ENCODE data around the gene PDGFRA.
"Not testable (repeated sequence)": the region's sequence is repeated elsewhere in the genome, so short reads cannot be mapped to it uniquely, and the experiment has no call there.

The PDGFRA gene

GRCh38 chr4:54315561-54316538, 86.8 kb downstream of the PDGFRA start:
- no peaks in the 10 kb centered on the region for H3K9me3 ChIP-seq (ENCODE audit: control insufficient read depth, insufficient read depth, low read length)
- no peaks in the 10 kb centered on the region for H3K4me1 ChIP-seq (ENCODE audit: control insufficient read depth, insufficient read depth, low read length)
- no peak overlapping the region for H3K4me3 ChIP-seq (ENCODE audit: low read depth, low read length)
- H3K9ac ChIP-seq (ENCODE audit: low read depth, low read length) = no peak overlapping the region
- H3K36me3 ChIP-seq (ENCODE audit: control insufficient read depth, insufficient read depth, low read length) = no peaks in the 10 kb centered on the region
- H3K27me3 ChIP-seq (ENCODE audit: control insufficient read depth, insufficient read depth, low read length) = no peaks in the 10 kb centered on the region

- no peak overlapping the region for H3K4me3 ChIP-seq (ENCODE audit: low read depth, low read length)
- no peaks in the 10 kb centered on the region for H3K36me3 ChIP-seq (ENCODE audit: control insufficient read depth, insufficient read depth, low read length)
- no peaks in the 10 kb centered on the region for H3K9me3 ChIP-seq (ENCODE audit: control insufficient read depth, insufficient read depth, low read length)
- H3K4me1 ChIP-seq (ENCODE audit: control insufficient read depth, insufficient read depth, low read length) = no peaks in the 10 kb centered on the region
- no peak overlapping the region for H3K9ac ChIP-seq (ENCODE audit: low read depth, low read length)
- H3K27me3 ChIP-seq (ENCODE audit: control insufficient read depth, insufficient read depth, low read length) = no peaks in the 10 kb centered on the region
Measured at GRCh38 chr4:54317690-54318089, 88.6 kb downstream of the PDGFRA start.

GRCh38 chr4:54318904-54319303, 89.8 kb downstream of the PDGFRA start:
- H3K9ac ChIP-seq (ENCODE audit: low read depth, low read length) = no peak overlapping the region
- no peaks in the 10 kb centered on the region for H3K9me3 ChIP-seq (ENCODE audit: control insufficient read depth, insufficient read depth, low read length)
- no peaks in the 10 kb centered on the region for H3K36me3 ChIP-seq (ENCODE audit: control insufficient read depth, insufficient read depth, low read length)
- H3K27me3 ChIP-seq (ENCODE audit: control insufficient read depth, insufficient read depth, low read length) = no peaks in the 10 kb centered on the region
- no peak overlapping the region for H3K4me3 ChIP-seq (ENCODE audit: low read depth, low read length)
- H3K4me1 ChIP-seq (ENCODE audit: control insufficient read depth, insufficient read depth, low read length) = no peaks in the 10 kb centered on the region

GRCh38 chr4:54320826-54321685, 92.0 kb downstream of the PDGFRA start:
- no peaks in the 10 kb centered on the region for H3K9me3 ChIP-seq (ENCODE audit: control insufficient read depth, insufficient read depth, low read length)
- no peaks in the 10 kb centered on the region for H3K27me3 ChIP-seq (ENCODE audit: control insufficient read depth, insufficient read depth, low read length)
- no peak overlapping the region for H3K4me3 ChIP-seq (ENCODE audit: low read depth, low read length)
- H3K4me1 ChIP-seq (ENCODE audit: control insufficient read depth, insufficient read depth, low read length) = no peaks in the 10 kb centered on the region
- H3K36me3 ChIP-seq (ENCODE audit: control insufficient read depth, insufficient read depth, low read length) = no peaks in the 10 kb centered on the region
- H3K9ac ChIP-seq (ENCODE audit: low read depth, low read length) = no peak overlapping the region

- Histone ChIP-seq H3K27me3 (ENCODE audit: control insufficient read depth, insufficient read depth, low read length) (no peaks in the 10 kb centered on the region), H3K36me3 (ENCODE audit: control insufficient read depth, insufficient read depth, low read length) (no peaks in the 10 kb centered on the region), H3K9me3 (ENCODE audit: control insufficient read depth, insufficient read depth, low read length) (no peaks in the 10 kb centered on the region), H3K4me3 (ENCODE audit: low read depth, low read length) (no peak overlapping the region), H3K9ac (ENCODE audit: low read depth, low read length) (no peak overlapping the region), H3K4me1 (ENCODE audit: control insufficient read depth, insufficient read depth, low read length) (no peaks in the 10 kb centered on the region)
Measured at GRCh38 chr4:54322818-54323417, 93.8 kb downstream of the PDGFRA start.

GRCh38 chr4:54330896-54331295, 101.8 kb downstream of the PDGFRA start:
- no peaks in the 10 kb centered on the region for H3K9me3 ChIP-seq (ENCODE audit: control insufficient read depth, insufficient read depth, low read length)
- no peaks in the 10 kb centered on the region for H3K36me3 ChIP-seq (ENCODE audit: control insufficient read depth, insufficient read depth, low read length)
- no peak overlapping the region for H3K4me3 ChIP-seq (ENCODE audit: low read depth, low read length)

GRCh38 chr4:54332542-54332941, 103.4 kb downstream of the PDGFRA start:
- H3K4me1 ChIP-seq (ENCODE audit: control insufficient read depth, insufficient read depth, low read length) = no peaks in the 10 kb centered on the region
- H3K36me3 ChIP-seq (ENCODE audit: control insufficient read depth, insufficient read depth, low read length) = no peaks in the 10 kb centered on the region
- H3K27me3 ChIP-seq (ENCODE audit: control insufficient read depth, insufficient read depth, low read length) = no peaks in the 10 kb centered on the region
- no peaks in the 10 kb centered on the region for H3K9me3 ChIP-seq (ENCODE audit: control insufficient read depth, insufficient read depth, low read length)
- no peak overlapping the region for H3K4me3 ChIP-seq (ENCODE audit: low read depth, low read length)
- H3K9ac ChIP-seq (ENCODE audit: low read depth, low read length) = no peak overlapping the region

More at GRCh38 chr4:54330896-54331295, 101.8 kb downstream of the PDGFRA start:
- Histone ChIP-seq H3K27me3 (ENCODE audit: control insufficient read depth, insufficient read depth, low read length) (no peaks in the 10 kb centered on the region), H3K4me1 (ENCODE audit: control insufficient read depth, insufficient read depth, low read length) (no peaks in the 10 kb centered on the region), H3K9ac (ENCODE audit: low read depth, low read length) (no peak overlapping the region)

- Histone ChIP-seq H3K36me3 (ENCODE audit: control insufficient read depth, insufficient read depth, low read length) (no peaks in the 10 kb centered on the region), H3K27me3 (ENCODE audit: control insufficient read depth, insufficient read depth, low read length) (no peaks in the 10 kb centered on the region), H3K9ac (ENCODE audit: low read depth, low read length) (no peak overlapping the region), H3K4me3 (ENCODE audit: low read depth, low read length) (no peak overlapping the region), H3K4me1 (ENCODE audit: control insufficient read depth, insufficient read depth, low read length) (no peaks in the 10 kb centered on the region), H3K9me3 (ENCODE audit: control insufficient read depth, insufficient read depth, low read length) (no peaks in the 10 kb centered on the region)
Measured at GRCh38 chr4:54333657-54334056, 104.6 kb downstream of the PDGFRA start.

GRCh38 chr4:54334769-54335168, 105.7 kb downstream of the PDGFRA start:
- not testable (repeated sequence) for H3K4me1 ChIP-seq (ENCODE audit: control insufficient read depth, insufficient read depth, low read length); H3K9ac ChIP-seq (ENCODE audit: low read depth, low read length); H3K27me3 ChIP-seq (ENCODE audit: control insufficient read depth, insufficient read depth, low read length); H3K9me3 ChIP-seq (ENCODE audit: control insufficient read depth, insufficient read depth, low read length); H3K36me3 ChIP-seq (ENCODE audit: control insufficient read depth, insufficient read depth, low read length); H3K4me3 ChIP-seq (ENCODE audit: low read depth, low read length)

GRCh38 chr4:54337009-54337408, 107.9 kb downstream of the PDGFRA start:
- Histone ChIP-seq H3K4me1 (ENCODE audit: control insufficient read depth, insufficient read depth, low read length) (no peaks in the 10 kb centered on the region), H3K36me3 (ENCODE audit: control insufficient read depth, insufficient read depth, low read length) (no peaks in the 10 kb centered on the region), H3K4me3 (ENCODE audit: low read depth, low read length) (no peak overlapping the region), H3K27me3 (ENCODE audit: control insufficient read depth, insufficient read depth, low read length) (no peaks in the 10 kb centered on the region), H3K9me3 (ENCODE audit: control insufficient read depth, insufficient read depth, low read length) (no peaks in the 10 kb centered on the region), H3K9ac (ENCODE audit: low read depth, low read length) (no peak overlapping the region)

GRCh38 chr4:54342067-54342466, 113.0 kb downstream of the PDGFRA start:
- not testable (repeated sequence) for H3K4me1 ChIP-seq (ENCODE audit: control insufficient read depth, insufficient read depth, low read length); H3K36me3 ChIP-seq (ENCODE audit: control insufficient read depth, insufficient read depth, low read length); H3K27me3 ChIP-seq (ENCODE audit: control insufficient read depth, insufficient read depth, low read length); H3K9me3 ChIP-seq (ENCODE audit: control insufficient read depth, insufficient read depth, low read length); H3K4me3 ChIP-seq (ENCODE audit: low read depth, low read length); H3K9ac ChIP-seq (ENCODE audit: low read depth, low read length)

All from iPS-15b (cell line).